GM19455 (cell line): ENCODE data around the gene C3orf49.

ENCODE experiments used
- ATAC-seq: cut with Tn5 transposase; IDR thresholded peaks from one replicate; pipeline ENCODE4 v1.9.1; 2021; ENCODE audit not compliant: unreplicated experiment

Gene C3orf49

GRCh38 chr3:63819151-63819398 is at the start of gene C3orf49:
TSS of gene C3orf49 (plus strand) at chr3:63819299. CDS start at chr3:63819472, 173 bp downstream.
- no peak for ATAC-seq

DNA sequence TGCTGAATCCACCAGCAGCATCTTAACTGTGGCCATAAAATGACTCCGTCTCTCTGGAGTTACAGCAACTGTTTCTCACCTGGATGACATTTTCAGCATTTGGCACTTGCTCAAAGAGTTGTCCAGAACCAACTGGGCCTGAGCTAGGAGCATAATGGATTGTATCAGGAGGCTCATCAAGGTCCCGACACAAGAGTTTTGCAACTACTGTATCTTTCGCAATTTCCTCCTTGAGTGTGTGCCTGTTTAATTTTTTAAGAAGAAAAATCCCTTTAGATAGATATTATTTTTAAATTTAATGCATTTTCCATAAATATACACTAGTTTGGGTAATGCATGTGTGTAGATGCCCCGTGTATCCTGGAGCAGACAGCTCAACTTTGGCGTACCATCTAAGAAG is 44.3 kb upstream of the C3orf49 start:
- no peak for ATAC-seq

DNA sequence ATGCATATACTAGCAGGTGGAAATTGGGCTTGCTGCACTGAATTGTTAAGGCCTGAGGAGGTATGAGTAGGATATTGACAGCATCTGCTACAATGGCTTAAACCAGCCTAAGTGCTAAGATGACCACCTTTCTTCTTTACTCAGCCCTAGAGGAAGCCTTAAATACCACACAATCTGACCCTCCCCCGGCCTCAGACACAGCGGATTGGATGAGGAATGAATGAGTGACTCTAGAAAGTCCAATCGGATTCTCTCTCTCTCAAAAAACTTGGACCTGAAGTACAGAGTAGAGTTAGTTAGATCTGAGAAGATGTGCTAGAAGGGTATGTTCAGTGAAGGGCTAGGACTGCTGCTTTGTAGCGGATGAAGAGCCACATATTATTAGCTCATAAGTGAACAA is 39.9 kb upstream of the C3orf49 start:
- ATAC-seq = no peak

- ATAC-seq = no peak
These were observed 27.1 kb upstream of the C3orf49 start for GRCh38 chr3:63791974-63792373.

DNA sequence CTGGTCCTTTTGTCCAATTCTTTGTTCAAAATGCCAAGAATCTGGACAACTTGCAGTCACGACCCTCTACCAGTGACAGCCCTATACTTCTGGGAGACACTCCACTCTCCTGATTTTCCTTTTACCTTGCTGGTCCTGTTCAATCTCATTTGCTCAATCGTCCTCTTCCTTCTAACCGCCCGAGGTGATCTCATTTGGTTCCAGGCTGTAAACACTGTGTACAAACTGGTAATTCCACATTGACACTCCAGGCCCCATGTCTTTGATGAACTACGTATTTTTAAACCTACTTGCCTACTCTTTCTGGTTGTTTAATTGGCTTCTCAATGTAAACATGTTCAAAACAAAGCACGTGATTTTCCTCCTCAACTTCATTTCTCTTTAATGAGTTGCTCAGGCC is 23.7 kb upstream of the C3orf49 start:
- no peak for ATAC-seq

- no peak for ATAC-seq
These were observed 20.6 kb upstream of the C3orf49 start for GRCh38 chr3:63798544-63798943.

DNA sequence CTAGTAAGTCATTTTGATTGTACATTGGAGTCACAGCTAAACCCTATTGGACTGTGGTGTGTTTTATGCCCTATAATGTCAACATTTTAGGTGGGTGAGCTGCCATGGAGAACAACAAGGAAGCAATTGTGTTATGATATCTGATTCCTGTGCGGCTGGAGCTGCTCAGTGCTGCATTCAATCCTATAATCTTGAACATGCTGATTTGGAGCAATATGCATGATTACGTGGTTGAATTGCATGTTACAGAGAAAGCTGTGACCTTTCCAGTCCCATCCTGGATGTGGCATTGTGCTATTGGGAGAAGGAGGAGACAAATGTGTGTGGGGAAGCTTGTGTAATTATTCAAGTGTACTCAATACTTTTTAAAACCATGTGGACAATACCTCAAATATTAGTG is 20.1 kb upstream of the C3orf49 start:
- no peak for ATAC-seq

- no peak for ATAC-seq
These were observed 19.0 kb upstream of the C3orf49 start for GRCh38 chr3:63800097-63800496.

DNA sequence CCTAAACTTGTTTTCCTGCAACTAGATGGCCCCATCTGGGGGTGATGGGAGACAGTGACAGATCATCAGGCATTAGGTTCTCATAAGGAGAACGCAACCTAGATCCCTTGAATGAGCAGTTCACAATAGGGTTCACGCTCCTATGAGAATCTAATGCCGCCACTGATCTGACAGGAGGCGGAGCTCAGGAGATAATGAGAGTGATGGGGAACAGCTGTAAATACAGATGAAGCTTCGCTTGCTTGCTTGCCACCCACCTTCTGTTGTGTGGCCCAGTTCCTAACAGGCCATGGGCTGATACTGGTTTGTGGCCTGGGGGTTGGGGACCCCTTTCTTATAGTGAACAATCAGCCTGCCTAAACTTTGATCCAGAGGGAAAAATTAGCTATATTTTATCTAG is 15.2 kb upstream of the C3orf49 start:
- no peak for ATAC-seq

DNA sequence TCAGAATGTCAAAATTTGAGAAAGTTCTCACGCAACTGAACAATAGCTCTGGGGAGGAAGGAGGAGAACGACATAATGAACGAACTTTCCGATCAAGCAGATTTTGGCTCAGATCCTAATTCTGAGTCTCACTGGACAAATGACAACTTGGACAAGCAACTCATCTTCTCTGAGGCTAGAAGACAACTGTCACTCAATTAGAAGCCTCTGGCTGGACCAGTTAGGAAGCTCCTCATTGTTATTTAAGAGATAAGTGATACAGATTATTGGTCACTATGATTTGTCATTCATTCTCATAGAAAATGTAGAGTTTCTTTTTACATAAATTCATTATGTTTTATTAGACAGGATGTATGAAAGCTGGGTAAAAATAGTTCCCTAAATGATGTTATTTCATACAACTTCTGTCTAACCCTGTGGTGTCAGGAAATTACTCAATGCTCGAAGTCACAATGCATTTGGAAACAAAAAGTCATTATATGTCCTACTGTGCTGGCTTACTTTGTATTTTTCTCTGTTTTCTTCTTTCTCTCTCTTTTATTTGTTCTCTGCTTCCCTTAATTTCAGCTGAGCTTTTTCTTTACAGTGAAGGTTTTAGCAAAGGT is 11.0 kb upstream of the C3orf49 start:
- ATAC-seq = no peak

GRCh38 chr3:63808633-63809032 is 10.5 kb upstream of the C3orf49 start:
- no peak for ATAC-seq

DNA sequence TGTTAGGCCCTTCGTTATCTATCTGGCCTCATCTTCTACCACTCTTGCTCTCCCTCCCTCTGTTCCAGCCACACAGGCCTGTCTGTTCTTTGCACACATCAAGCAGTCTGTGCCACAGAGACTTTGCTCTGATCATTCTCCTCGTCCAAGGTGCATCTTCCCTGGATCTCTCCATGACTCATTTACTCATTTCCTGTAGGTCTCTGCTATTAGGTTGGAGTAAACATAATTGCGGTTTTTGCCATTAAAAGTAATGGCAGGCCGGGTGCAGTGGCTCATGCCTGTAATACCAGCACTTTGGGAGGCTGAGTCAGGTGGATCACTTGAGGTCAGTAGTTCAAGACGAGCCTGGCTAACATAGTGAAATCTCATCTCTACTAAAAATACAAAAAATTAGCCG is 9.5 kb upstream of the C3orf49 start:
- no peak for ATAC-seq

DNA sequence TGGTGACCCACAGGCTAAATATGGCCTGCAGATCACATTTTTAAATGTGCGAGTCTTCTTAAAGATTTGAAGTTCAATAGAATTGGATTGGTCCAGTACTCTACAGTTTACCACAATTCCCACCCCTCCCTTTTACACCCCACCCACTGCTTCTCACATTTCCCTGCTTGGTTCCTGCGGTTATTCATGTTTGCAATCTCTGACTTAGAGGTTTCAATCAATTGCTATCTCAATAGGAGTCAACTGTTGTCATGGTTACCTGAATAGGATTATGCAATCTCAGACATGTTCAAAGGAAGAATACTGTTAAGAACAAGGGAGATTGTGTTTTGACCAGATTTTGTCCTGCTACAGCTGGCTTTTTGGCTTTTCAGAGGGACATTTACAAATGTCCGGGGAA is 4.9 kb upstream of the C3orf49 start:
- no peak for ATAC-seq

DNA sequence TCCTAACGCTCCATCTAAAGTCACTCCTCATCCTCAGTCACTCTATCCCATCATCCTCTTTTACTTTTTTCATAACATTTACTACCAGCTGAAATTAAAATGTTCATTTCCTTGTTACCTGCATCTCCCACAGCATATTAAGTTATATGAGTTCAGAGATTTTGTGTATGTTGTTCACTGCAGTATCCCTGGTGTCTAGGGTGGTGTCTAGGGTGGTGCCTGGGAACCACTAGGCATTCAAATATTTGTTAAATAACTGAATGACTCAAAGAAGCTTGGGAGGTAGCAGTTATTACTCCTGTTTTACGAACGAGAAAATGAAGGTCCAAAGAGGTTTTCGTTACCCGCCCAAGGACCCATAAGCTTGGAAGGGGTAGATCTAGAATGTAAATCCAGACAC is 1.9 kb upstream of the C3orf49 start:
- ATAC-seq = no peak

- ATAC-seq = peak; percentile 73
These were observed 583 bp upstream of the C3orf49 start for GRCh38 chr3:63818282-63819150.

- no peak for ATAC-seq
These were observed 5.2 kb downstream of the C3orf49 start for GRCh38 chr3:63824309-63824708.

GRCh38 chr3:63830526-63830925 is 11.4 kb downstream of the C3orf49 start:
- ATAC-seq = no peak

DNA sequence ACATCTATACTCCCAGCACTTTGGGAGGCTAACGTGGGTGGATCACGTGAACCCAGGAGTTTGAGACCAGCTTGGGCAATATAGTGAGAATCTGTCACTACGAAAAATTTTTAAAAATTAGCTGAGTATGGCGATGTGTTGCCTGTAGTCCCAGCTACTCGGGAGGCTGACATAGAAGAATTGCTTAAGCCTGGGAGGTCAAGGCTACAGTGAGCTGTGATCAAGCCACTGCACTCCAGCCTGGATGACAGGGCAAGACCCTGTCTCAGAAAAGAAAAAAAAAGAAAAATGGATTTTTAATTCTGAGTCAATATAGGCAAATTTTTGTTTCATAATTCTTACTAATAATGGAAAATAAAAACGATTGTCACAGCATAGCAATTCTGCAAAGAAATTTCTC is 13.3 kb downstream of the C3orf49 start:
- ATAC-seq = no peak

DNA sequence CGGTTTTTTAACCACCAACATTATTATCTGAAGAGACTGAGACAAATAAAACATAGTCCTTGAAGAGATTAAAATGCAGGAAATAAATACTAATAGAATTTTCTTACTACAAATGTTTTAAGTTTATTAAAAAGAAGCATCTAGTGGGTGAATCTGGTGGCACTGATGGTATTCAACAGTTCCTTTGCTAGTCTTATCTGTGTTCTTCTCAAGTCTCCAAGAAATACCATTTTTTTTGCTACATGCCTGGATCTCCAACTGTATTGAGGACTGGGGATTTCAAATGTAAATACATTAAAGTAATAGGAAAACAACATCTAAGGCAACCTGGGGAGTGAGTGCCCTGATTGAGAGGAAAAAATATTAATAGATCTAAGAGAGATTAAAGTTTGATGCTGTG is 22.6 kb downstream of the C3orf49 start:
- ATAC-seq = no peak

DNA sequence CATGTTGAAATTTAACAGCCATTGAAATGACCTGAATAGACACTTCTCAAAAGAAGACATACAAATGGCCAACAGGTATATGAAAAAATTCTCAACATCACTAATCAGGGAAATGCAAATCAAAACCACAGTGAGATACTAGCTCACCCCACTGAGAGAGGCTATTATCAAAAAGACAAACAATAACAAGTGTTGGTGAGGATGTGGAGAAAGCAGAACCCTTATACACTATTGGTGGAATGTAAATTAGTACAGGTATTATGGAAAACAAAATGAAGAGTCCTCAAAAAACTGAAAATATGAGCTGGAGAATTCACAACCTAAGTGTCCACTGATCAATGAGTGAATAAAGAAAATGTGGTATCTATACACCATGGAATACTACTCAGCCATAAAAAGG is 23.0 kb downstream of the C3orf49 start:
- no peak for ATAC-seq

DNA sequence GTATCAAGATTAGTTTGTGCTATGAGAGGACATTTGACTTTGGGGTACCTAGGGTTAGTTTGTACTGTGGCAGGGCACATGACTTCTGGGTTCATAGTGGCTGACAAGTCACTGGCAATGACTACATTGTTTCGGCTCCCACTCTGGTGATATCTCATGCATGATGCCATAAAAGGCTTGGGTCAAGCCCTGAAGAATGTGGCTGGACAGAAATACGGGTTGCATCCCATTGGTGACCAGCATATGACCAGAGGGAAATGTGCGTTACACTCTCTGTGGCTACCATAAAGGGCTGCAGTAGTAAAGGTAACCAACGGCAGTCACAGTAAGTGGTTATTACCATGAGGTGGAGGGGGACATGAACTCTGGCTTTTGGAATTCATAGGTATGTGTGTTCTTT is 26.1 kb downstream of the C3orf49 start:
- ATAC-seq = no peak

- no peak for ATAC-seq
These were observed 28.8 kb downstream of the C3orf49 start for GRCh38 chr3:63847718-63848450.
